SK-N-SH treated with all-trans-retinoic acid at 6 μM for 48 hours (cell line): Measurements from ENCODE around the gene SLC35B2.

Source experiments
- CSRNP3 ChIP-seq: fragments of 250-450 bp; sonication (Bioruptor Pico); IDR thresholded peaks from 2 replicates; pipeline ENCODE4 v1.5.1; 2021; ENCODE audit warnings: mild to moderate bottlenecking, moderate library complexity
- ESRRG ChIP-seq: fragments of 250-450 bp; sonication (Bioruptor Pico); IDR thresholded peaks from 2 replicates; pipeline ENCODE4 v1.6.1; 2021; ENCODE audit warnings: mild to moderate bottlenecking
- OSR1 ChIP-seq: fragments of 250-450 bp; sonication (Bioruptor Pico); IDR thresholded peaks from 2 replicates; pipeline ENCODE4 v1.8.0; 2022; ENCODE audit warnings: moderate library complexity, mild to moderate bottlenecking, inconsistent platforms
- PATZ1 ChIP-seq: fragments of 250-450 bp; sonication (Bioruptor Pico); IDR thresholded peaks from 2 replicates; pipeline ENCODE4 v1.8.0; 2020; ENCODE audit warnings: mild to moderate bottlenecking, moderate library complexity, borderline replicate concordance
- SNAI2 ChIP-seq: fragments of 250-450 bp; sonication (Bioruptor Pico); IDR thresholded peaks from 2 replicates; pipeline ENCODE4 v1.5.0; 2020; ENCODE audit warnings: mild to moderate bottlenecking, moderate library complexity
- TCF4 ChIP-seq: fragments of 250-450 bp; sonication (Bioruptor Pico); IDR thresholded peaks from 2 replicates; pipeline ENCODE4 v1.8.0; 2021; ENCODE audit warnings: mild to moderate bottlenecking, moderate library complexity, borderline replicate concordance
- ZFP3 ChIP-seq: fragments of 250-450 bp; sonication (Bioruptor Pico); IDR thresholded peaks from 2 replicates; pipeline ENCODE4 v1.5.0; 2020; ENCODE audit warnings: mild to moderate bottlenecking, moderate library complexity
- ZFP30 ChIP-seq: fragments of 450-650 bp; formaldehyde crosslinking; IDR thresholded peaks from 2 replicates; pipeline ENCODE4 v1.5.0; 2022; ENCODE audit warnings: mild to moderate bottlenecking, moderate library complexity
- ZNF565 ChIP-seq: fragments of 450-650 bp; formaldehyde crosslinking; conservative IDR thresholded peaks from 2 replicates; pipeline ENCODE4 v1.5.0; 2020; ENCODE audit warnings: low read depth, mild to moderate bottlenecking, moderate library complexity
- ZNF70 ChIP-seq: fragments of 450-650 bp; formaldehyde crosslinking; IDR thresholded peaks from 2 replicates; pipeline ENCODE4 v1.5.0; 2020; ENCODE audit warnings: mild to moderate bottlenecking, moderate library complexity
- TF ChIP-seq, protein P1 (sequence below): fragments of 250-450 bp; sonication (Bioruptor Pico); IDR thresholded peaks from 2 replicates; pipeline ENCODE4 v1.5.0; 2020; ENCODE audit warnings: mild to moderate bottlenecking, moderate library complexity

GRCh38 chr6:44273617-44274016 lies 16.3 kb upstream of the SLC35B2 start:
- no peak for TF ChIP-seq ZFP30 (CRISPR knock-in tag)
- TF ChIP-seq TCF4 = no peak
- no peak for TF ChIP-seq ZNF70 (CRISPR knock-in tag)
- TF ChIP-seq ESRRG (CRISPR knock-in tag) = no peak
- TF ChIP-seq ZNF565 (CRISPR knock-in tag) = no peak
- TF ChIP-seq CSRNP3 (CRISPR knock-in tag) = no peak
- TF ChIP-seq, protein P1, sequence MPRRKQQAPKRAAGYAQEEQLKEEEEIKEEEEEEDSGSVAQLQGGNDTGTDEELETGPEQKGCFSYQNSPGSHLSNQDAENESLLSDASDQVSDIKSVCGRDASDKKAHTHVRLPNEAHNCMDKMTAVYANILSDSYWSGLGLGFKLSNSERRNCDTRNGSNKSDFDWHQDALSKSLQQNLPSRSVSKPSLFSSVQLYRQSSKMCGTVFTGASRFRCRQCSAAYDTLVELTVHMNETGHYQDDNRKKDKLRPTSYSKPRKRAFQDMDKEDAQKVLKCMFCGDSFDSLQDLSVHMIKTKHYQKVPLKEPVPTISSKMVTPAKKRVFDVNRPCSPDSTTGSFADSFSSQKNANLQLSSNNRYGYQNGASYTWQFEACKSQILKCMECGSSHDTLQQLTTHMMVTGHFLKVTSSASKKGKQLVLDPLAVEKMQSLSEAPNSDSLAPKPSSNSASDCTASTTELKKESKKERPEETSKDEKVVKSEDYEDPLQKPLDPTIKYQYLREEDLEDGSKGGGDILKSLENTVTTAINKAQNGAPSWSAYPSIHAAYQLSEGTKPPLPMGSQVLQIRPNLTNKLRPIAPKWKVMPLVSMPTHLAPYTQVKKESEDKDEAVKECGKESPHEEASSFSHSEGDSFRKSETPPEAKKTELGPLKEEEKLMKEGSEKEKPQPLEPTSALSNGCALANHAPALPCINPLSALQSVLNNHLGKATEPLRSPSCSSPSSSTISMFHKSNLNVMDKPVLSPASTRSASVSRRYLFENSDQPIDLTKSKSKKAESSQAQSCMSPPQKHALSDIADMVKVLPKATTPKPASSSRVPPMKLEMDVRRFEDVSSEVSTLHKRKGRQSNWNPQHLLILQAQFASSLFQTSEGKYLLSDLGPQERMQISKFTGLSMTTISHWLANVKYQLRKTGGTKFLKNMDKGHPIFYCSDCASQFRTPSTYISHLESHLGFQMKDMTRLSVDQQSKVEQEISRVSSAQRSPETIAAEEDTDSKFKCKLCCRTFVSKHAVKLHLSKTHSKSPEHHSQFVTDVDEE (CRISPR knock-in tag) = no peak
- TF ChIP-seq OSR1 (CRISPR knock-in tag) = no peak
- no peak for TF ChIP-seq SNAI2 (CRISPR knock-in tag)
- TF ChIP-seq PATZ1 = no peak
- TF ChIP-seq ZFP3 (CRISPR knock-in tag) = no peak
